HCT116 (cell line): ENCODE data around the gene POLR3GL. TPM values are rescaled to one million over a fixed set of nuclear protein-coding genes. Genes with fewer than 3 reads are reported as not detected.

Experiments used
- ATAC-seq: fragments of 200-7000 bp; cut with Tn5 transposase; 2 replicates; pipeline ENCODE4 v1.9.1; 2020; ENCODE audit warnings: mild to moderate bottlenecking, moderate library complexity
- BruUV-seq: library from RNA; stranded (reverse); fragments of 400-500 nt; replicated peaks from 2 replicates; lab custom pipeline; 2021; lab: Mats Ljungman, UMichigan
- CTCF ChIA-PET: fragments of 300-600 bp; sonication (Branson Sonifier 250); formaldehyde crosslinking; loops from one replicate; lab custom pipeline; 2021; ENCODE audit warnings: antibody characterized with exemption; lab: Charles Lee
- POLR2A ChIA-PET: fragments of 300-600, 350-600 bp; sonication (Branson Sonifier 250); formaldehyde crosslinking; loops from one replicate; lab custom pipeline; 2021; ENCODE audit warnings: antibody characterized with exemption; lab: Charles Lee
- RAD21 ChIA-PET, 2 experiments: fragments of 300-600 bp; sonication (Branson Sonifier 250); formaldehyde crosslinking; loops; one replicate each; lab custom pipeline; 2023; ENCODE audit warnings: low total read pairs in 2 of 2; ENCODE audit not compliant: uncharacterized antibody in 2 of 2, unreplicated experiment in 2 of 2, low non-redundant PET in 1 of 2; lab: Charles Lee
- DNase-seq: peaks from one replicate; pipeline ENCODE4 v3.0.0-alpha.2; 2010; ENCODE audit warnings: low read depth, low spot score
- H2AFZ ChIP-seq: fragments of 200-600 bp; shearing (Covaris generic), sonication (generic); 2 replicates; pipeline ENCODE4 v1.6.1; 2017; ENCODE audit warnings: low read depth, mixed run types, mixed read lengths, antibody characterized with exemption, low read length; ENCODE audit not compliant: poor library complexity, severe bottlenecking
- H3K27ac ChIP-seq: 2 replicates; pipeline ENCODE4 v1.5.1; 2012; ENCODE audit warnings: low read depth, low read length
- H3K27me3 ChIP-seq: fragments of 200-600 bp; sonication (generic); 2 replicates; pipeline ENCODE4 v1.6.1; 2016; ENCODE audit warnings: mixed run types, low read length, mixed read lengths; ENCODE audit not compliant: insufficient read depth
- H3K36me3 ChIP-seq, 2 experiments: fragments of 200-500 bp in 1 of 2; fragments of 200-600 bp in 1 of 2; sonication (Bioruptor generic) in 1 of 2; sonication (generic) in 1 of 2; 2 replicates each; pipeline versions ENCODE4 v1.5.1 to v1.6.1; 2014 to 2016; ENCODE audit warnings: low read length in 2 of 2, inconsistent platforms in 1 of 2, mixed read lengths in 1 of 2, mixed run types in 1 of 2; ENCODE audit not compliant: insufficient read depth in 2 of 2, control insufficient read depth in 1 of 2
- H3K4me1 ChIP-seq, 2 experiments: fragments of 200-600 bp in 1 of 2; sonication (generic) in 1 of 2; 2 replicates each; pipeline versions ENCODE4 v1.5.1 to v1.6.1; 2012 to 2017; ENCODE audit warnings: low read length in 2 of 2, inconsistent platforms in 1 of 2, mild to moderate bottlenecking in 1 of 2, mixed read lengths in 1 of 2, mixed run types in 1 of 2, moderate library complexity in 1 of 2; ENCODE audit not compliant: insufficient read depth in 2 of 2, control insufficient read depth in 1 of 2
- H3K4me2 ChIP-seq: fragments of 200-600 bp; sonication (generic); 2 replicates; pipeline ENCODE4 v1.6.1; 2017; ENCODE audit warnings: mixed run types, low read length, mixed read lengths
- H3K4me3 ChIP-seq, 2 experiments: fragments of 200-600 bp in 1 of 2; sonication (generic) in 1 of 2; replicated peaks in 1 of 2; 2 replicates each; pipeline ENCODE4 v1.5.1; 2011 to 2016; ENCODE audit warnings: low read length in 2 of 2, control low read depth in 1 of 2, low read depth in 1 of 2, mild to moderate bottlenecking in 1 of 2, mixed read lengths in 1 of 2, mixed run types in 1 of 2
- H3K79me2 ChIP-seq: fragments of 200-600 bp; sonication (generic); 2 replicates; pipeline ENCODE4 v1.6.1; 2017; ENCODE audit warnings: mild to moderate bottlenecking, mixed run types, low read length, moderate library complexity, mixed read lengths; ENCODE audit not compliant: insufficient read depth
- H3K9ac ChIP-seq: fragments of 200-600 bp; sonication (generic); 2 replicates; pipeline ENCODE4 v1.6.1; 2016; ENCODE audit warnings: low read length, mixed read lengths
- H3K9me2 ChIP-seq: fragments of 200-600 bp; sonication (generic), shearing (Covaris generic); 2 replicates; pipeline ENCODE4 v1.6.1; 2017; ENCODE audit warnings: mixed run types, mild to moderate bottlenecking, moderate library complexity; ENCODE audit not compliant: insufficient read depth
- H3K9me3 ChIP-seq, 2 experiments: fragments of 200-500 bp in 1 of 2; fragments of 200-600 bp in 1 of 2; sonication (Bioruptor generic) in 1 of 2; sonication (generic) in 1 of 2; 2 replicates each; pipeline ENCODE4 v1.6.1; 2014 to 2017; ENCODE audit warnings: low read length in 2 of 2, mixed read lengths in 2 of 2, inconsistent platforms in 1 of 2, low read depth in 1 of 2, mild to moderate bottlenecking in 1 of 2, mixed run types in 1 of 2, moderate library complexity in 1 of 2; ENCODE audit not compliant: control insufficient read depth in 1 of 2, insufficient read depth in 1 of 2
- H4K20me1 ChIP-seq: fragments of 200-600 bp; sonication (generic), shearing (Covaris generic); 2 replicates; pipeline ENCODE4 v1.6.1; 2017; ENCODE audit warnings: mixed run types, mild to moderate bottlenecking, moderate library complexity; ENCODE audit not compliant: insufficient read depth
- EZH2phosphoT487 ChIP-seq: fragments of 200-600 bp; IDR thresholded peaks from 2 replicates; pipeline ENCODE4 v1.6.1; 2018; ENCODE audit warnings: antibody characterized with exemption, borderline replicate concordance
- JUND ChIP-seq: IDR thresholded peaks from 2 replicates; pipeline ENCODE4 v1.6.1; 2012
- POLR2A ChIP-seq: IDR thresholded peaks from 2 replicates; pipeline ENCODE4 v1.7.0; 2011; ENCODE audit warnings: borderline replicate concordance; ENCODE audit not compliant: insufficient read depth, insufficient read length; ENCODE audit errors: extremely low read depth
- SP1 ChIP-seq: IDR thresholded peaks from 2 replicates; pipeline ENCODE4 v1.6.1; 2012; ENCODE audit warnings: low read depth
- SRF ChIP-seq: IDR thresholded peaks from 2 replicates; pipeline ENCODE4 v1.6.1; 2012; ENCODE audit warnings: low read depth
- intact Hi-C: fragments of 100-400 bp; cut with micrococcal nuclease; formaldehyde crosslinking; loops from 2 replicates; pipeline ENCODE4 v1.10.0; 2022
- total RNA-seq: library from RNA; stranded (reverse); gene quantifications from one replicate; pipeline ENCODE4 v1.2.1, GENCODE V29; 2021; ENCODE audit not compliant: unreplicated experiment
- TF ChIP-seq, protein P1 (sequence below): IDR thresholded peaks from 2 replicates; pipeline ENCODE4 v1.6.1; 2012
- TF ChIP-seq, protein P2 (sequence below): IDR thresholded peaks from 2 replicates; pipeline ENCODE4 v1.6.1; 2012; ENCODE audit warnings: low read depth

The POLR3GL gene
- total RNA-seq, 1 experiment from 2014 or later, result 17.9 TPM

DNA sequence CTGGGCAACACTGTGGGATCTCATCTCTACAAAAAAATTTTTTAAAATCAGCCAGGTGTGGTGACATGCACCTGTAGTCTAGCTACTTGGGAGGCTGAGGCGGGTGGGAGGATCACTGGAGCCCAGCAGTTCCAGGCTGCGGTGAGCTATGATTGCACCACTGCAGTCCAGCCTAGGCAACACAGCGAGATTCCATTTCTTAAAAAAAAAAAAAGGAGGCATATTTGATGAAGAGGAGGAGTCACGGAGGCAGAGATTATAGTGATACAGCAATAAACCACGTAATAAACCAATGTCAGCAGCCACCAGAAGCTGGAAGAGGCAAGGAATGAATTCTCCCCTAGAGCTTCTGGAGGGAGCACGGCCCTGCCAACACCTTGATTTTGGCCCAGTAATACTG is 10.6 kb upstream of the POLR3GL start:
- no peak overlapping the region for H3K4me3 ChIP-seq
- TF ChIP-seq, protein P1, sequence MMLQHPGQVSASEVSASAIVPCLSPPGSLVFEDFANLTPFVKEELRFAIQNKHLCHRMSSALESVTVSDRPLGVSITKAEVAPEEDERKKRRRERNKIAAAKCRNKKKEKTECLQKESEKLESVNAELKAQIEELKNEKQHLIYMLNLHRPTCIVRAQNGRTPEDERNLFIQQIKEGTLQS, result no peak
- no peak for TF ChIP-seq SRF
- no peak for TF ChIP-seq EZH2phosphoT487
- DNase-seq (no peak), ATAC-seq (no peak)
- no peaks in the 10 kb centered on the region for H3K36me3 ChIP-seq
- H3K4me2 ChIP-seq, result no peak overlapping the region
- H3K79me2 ChIP-seq, result no peaks in the 10 kb centered on the region
- no peaks in the 10 kb centered on the region for H3K9me3 ChIP-seq
- BruUV-seq, result no TSS peak
- intact Hi-C loops, result no loop called here
- H3K9me2 ChIP-seq, result no peaks in the 10 kb centered on the region
- ChIA-PET POLR2A (interaction anchor here (0.8 to 1.8 kb wide), 2 partner anchors 10 to 26 kb away, joined by 4 read pairs; partner anchors contain the start of genes ANKRD34A, POLR3GL and RBM8A), RAD21 (no interaction called here), CTCF (no interaction called here)
- H3K27ac ChIP-seq, result no peak overlapping the region
- no peak overlapping the region for H2AFZ ChIP-seq
- H3K27me3 ChIP-seq, result no peaks in the 10 kb centered on the region
- H3K4me1 ChIP-seq, result peaks cover 9 to 18% of the 10 kb centered on the region in 2 experiments; a peak in 3 of 4 replicates
- no peak overlapping the region for H3K9ac ChIP-seq
- no peaks in the 10 kb centered on the region for H4K20me1 ChIP-seq

DNA sequence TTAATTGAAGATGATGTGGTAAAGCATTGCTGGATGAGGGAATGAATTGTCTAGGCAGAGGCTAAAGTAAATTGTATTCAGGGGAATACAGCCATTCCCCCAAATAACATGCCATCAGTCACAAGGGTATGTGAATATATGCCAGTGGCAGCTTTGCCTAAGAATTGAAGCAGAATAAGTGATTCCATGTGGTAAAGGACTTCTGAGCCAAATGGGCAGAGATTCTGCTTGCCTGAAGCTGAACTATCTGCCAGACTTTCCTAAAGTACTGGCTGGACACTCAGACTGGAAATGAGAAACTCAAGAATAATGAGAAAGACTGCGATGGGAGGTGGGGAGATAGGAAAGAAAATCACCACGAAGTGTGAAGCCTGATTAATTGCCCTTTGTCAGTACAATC is 9.1 kb upstream of the POLR3GL start:
- Histone ChIP-seq H3K9ac (no peak overlapping the region), H3K4me1 (peaks cover 9 to 18% of the 10 kb centered on the region in 2 experiments; a peak in 3 of 4 replicates), H2AFZ (no peak overlapping the region), H3K9me3 (no peaks in the 10 kb centered on the region), H4K20me1 (no peaks in the 10 kb centered on the region), H3K36me3 (no peaks in the 10 kb centered on the region), H3K9me2 (no peaks in the 10 kb centered on the region), H3K27me3 (no peaks in the 10 kb centered on the region), H3K4me3 (no peak overlapping the region), H3K4me2 (no peak overlapping the region), H3K79me2 (no peaks in the 10 kb centered on the region), H3K27ac (no peak overlapping the region)
- TF ChIP-seq SP1 (no peak), POLR2A (no peak), JUND (no peak)
- TF ChIP-seq, protein P2, sequence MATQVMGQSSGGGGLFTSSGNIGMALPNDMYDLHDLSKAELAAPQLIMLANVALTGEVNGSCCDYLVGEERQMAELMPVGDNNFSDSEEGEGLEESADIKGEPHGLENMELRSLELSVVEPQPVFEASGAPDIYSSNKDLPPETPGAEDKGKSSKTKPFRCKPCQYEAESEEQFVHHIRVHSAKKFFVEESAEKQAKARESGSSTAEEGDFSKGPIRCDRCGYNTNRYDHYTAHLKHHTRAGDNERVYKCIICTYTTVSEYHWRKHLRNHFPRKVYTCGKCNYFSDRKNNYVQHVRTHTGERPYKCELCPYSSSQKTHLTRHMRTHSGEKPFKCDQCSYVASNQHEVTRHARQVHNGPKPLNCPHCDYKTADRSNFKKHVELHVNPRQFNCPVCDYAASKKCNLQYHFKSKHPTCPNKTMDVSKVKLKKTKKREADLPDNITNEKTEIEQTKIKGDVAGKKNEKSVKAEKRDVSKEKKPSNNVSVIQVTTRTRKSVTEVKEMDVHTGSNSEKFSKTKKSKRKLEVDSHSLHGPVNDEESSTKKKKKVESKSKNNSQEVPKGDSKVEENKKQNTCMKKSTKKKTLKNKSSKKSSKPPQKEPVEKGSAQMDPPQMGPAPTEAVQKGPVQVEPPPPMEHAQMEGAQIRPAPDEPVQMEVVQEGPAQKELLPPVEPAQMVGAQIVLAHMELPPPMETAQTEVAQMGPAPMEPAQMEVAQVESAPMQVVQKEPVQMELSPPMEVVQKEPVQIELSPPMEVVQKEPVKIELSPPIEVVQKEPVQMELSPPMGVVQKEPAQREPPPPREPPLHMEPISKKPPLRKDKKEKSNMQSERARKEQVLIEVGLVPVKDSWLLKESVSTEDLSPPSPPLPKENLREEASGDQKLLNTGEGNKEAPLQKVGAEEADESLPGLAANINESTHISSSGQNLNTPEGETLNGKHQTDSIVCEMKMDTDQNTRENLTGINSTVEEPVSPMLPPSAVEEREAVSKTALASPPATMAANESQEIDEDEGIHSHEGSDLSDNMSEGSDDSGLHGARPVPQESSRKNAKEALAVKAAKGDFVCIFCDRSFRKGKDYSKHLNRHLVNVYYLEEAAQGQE, result no peak
- intact Hi-C loops, result no loop called here
- ATAC-seq (no peak), DNase-seq (no peak)
- POLR2A ChIA-PET, result interaction anchor here (1.8 kb wide), 1 partner anchor 9 kb away, joined by 4 read pairs; the partner anchor contains the start of genes ANKRD34A and POLR3GL
- no TSS peak for BruUV-seq
- CTCF ChIA-PET, result no interaction called here
- RAD21 ChIA-PET, result no interaction called here
